ENCODE results near the gene TTLL4. TPM values are rescaled to one million over a fixed set of nuclear protein-coding genes. Genes with fewer than 3 reads are reported as not detected.
"Not testable (repeated sequence)": the region's sequence is repeated elsewhere in the genome, so short reads cannot be mapped to it uniquely, and the experiment has no call there.

The TTLL4 gene
- total RNA-seq, 2 donors from 2014 or later = 9.1 to 31.3 TPM

DNA sequence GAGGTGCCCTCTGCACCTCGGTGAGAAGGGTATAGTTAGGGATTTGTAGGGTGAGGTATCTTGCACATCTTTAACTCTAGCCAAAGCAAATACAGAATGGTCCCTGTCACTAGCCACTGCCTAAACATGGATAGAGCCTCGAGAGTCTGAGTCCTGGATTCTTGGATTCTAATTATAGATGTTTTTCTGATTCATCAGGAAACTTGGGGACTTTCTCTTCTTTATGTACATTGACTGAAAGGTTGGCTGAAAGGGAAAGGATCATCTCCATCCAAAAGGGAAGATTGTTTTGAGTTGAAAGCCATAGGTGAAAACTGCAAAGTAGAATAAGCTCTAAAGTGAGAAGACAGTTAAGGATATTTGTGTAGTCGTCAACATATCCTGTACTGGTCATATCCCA, 30.6 kb upstream of the TTLL4 start:
- 60 to 80% methylated on average over 3 of the region's 3 CpGs for whole genome bisulfite sequencing, 2 donors
- intact Hi-C loops (cut with DNase I) = no loop called here
- H3K4me1 ChIP-seq = no peaks in the 10 kb centered on the region
- no peaks in the 10 kb centered on the region for H3K27me3 ChIP-seq
- no peak overlapping the region for H3K4me3 ChIP-seq
- no peak for TF ChIP-seq POLR2A (IDR thresholded peaks at IDR 0.05)
- DNase-seq (no peak), ATAC-seq (no peak)
- no peaks in the 10 kb centered on the region for H3K9me3 ChIP-seq
- H3K27ac ChIP-seq = no peak overlapping the region
- H3K36me3 ChIP-seq (replicated peaks in 1 of 2; ENCODE audit: insufficient read depth in 1 of 2, low read depth in 2 of 2) = peaks cover 0 to 9% of the 10 kb centered on the region in 2 donors

DNA sequence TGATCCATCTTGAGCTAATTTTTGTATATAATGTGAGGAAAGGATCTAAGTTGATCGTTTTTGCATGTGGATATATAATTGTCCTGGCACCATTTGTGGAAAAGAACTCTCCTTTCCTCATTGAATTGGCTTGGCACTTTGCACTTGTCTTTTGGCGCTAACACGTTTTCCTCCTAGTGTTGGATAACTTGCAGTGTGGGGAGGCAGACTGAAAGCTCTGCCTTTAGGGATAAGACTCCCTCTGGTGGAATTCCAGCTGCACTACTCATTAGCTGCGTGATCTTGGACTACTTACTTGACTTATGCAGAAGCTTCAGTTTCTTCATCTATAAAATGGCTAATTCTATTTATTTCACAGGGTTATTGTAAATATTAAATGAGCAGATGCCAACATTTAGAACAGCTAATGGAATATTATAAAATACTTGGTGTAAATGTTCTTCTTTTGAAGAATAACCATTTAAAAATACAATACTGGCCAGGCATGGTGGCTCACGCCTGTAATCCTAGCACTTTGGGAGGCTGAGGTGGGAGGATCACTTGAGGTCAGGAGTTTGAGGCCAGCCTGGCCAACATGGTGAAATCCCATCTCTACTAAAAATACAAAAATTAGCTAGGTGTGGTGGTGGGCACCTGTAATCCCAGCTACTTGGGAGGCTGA, 23.1 kb upstream of the TTLL4 start:
- peak; percentile 87 for ATAC-seq
- H3K4me1 ChIP-seq; H3K9me3 ChIP-seq; intact Hi-C loops (cut with DNase I); H3K27me3 ChIP-seq; H3K27ac ChIP-seq; H3K4me3 ChIP-seq: not testable (repeated sequence)
- TF ChIP-seq, protein P1, sequence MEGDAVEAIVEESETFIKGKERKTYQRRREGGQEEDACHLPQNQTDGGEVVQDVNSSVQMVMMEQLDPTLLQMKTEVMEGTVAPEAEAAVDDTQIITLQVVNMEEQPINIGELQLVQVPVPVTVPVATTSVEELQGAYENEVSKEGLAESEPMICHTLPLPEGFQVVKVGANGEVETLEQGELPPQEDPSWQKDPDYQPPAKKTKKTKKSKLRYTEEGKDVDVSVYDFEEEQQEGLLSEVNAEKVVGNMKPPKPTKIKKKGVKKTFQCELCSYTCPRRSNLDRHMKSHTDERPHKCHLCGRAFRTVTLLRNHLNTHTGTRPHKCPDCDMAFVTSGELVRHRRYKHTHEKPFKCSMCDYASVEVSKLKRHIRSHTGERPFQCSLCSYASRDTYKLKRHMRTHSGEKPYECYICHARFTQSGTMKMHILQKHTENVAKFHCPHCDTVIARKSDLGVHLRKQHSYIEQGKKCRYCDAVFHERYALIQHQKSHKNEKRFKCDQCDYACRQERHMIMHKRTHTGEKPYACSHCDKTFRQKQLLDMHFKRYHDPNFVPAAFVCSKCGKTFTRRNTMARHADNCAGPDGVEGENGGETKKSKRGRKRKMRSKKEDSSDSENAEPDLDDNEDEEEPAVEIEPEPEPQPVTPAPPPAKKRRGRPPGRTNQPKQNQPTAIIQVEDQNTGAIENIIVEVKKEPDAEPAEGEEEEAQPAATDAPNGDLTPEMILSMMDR (IDR thresholded peaks at IDR 0.05) = peak; percentile 40 to 85 (median 75)
- DNase-seq = peak; percentile 57 to 77 (median 68)
- peaks cover 0 to 15% of the 10 kb centered on the region in 2 donors for H3K36me3 ChIP-seq (replicated peaks in 1 of 2; ENCODE audit: insufficient read depth in 1 of 2, low read depth in 2 of 2)
- WGBS, 2 donors = 18 to 20% methylated on average over 5 of the region's 5 CpGs

DNA sequence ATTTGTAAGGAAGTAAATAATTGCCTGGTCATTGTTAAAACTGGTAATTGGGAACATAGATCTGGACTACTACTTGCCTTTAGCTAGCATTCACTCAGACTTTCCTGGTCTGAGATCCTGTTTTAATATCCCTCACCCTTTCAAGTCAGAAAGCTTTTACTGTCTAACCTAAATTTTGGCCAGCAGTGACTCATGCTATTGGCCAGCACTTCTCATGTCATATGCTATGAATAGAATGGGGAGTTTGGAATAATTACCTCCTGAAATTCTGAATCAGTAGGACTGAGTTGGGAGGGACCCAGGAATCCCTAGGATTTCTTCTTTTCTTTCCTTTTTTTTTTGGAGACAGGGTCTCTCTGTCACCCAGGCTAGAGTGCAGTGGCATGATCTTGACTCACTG, 19.4 kb upstream of the TTLL4 start:
- H3K27ac ChIP-seq = no peak overlapping the region
- TF ChIP-seq, protein P1 (IDR thresholded peaks at IDR 0.05) = no peak
- TF ChIP-seq POLR2A (IDR thresholded peaks at IDR 0.05) = no peak
- no peak overlapping the region for H3K4me3 ChIP-seq
- no peak for DNase-seq
- intact Hi-C loops (cut with DNase I) = no loop called here
- no peak for ATAC-seq
- no peaks in the 10 kb centered on the region for H3K4me1 ChIP-seq
- peaks cover 0 to 23% of the 10 kb centered on the region in 2 donors for H3K36me3 ChIP-seq (replicated peaks in 1 of 2; ENCODE audit: insufficient read depth in 1 of 2, low read depth in 2 of 2)
- no peaks in the 10 kb centered on the region for H3K9me3 ChIP-seq
- no peaks in the 10 kb centered on the region for H3K27me3 ChIP-seq

DNA sequence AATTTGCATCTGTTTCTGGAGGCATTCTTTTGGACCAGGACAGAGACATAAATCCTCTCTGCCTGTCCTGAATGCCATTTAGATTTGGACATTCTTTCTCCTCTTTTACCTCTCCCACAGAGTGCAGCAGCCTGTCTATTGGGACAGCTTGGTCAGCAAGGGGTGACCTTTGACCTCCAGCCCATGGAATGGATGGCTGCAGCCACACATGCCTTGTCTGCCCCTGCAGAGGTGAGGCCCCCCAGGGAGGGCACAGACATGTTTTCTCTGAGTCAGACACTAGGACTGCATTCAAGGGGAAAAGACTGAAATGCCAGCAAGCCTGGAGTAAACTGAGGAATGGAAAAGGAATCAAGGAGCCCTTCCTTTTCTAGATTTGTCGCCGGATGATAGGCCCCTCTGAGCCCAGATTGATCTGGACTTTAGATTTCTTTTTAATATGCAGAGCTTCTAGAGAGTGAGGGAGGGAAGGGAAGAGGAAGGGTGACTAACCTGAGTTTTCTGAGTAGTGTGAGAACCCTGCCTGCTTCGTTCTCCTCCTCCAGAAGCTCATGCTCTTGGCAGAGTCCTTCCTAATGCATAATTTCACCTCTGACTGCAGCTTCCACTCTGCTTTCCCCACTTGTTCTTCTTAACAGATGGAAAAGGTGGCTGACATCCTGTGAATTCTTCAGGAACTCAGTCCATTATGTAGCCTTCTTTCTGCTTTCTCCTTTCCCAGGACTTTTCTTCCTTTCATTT, 16.1 kb upstream of the TTLL4 start:
- Histone ChIP-seq H3K9me3 (no peaks in the 10 kb centered on the region), H3K27ac (no peak overlapping the region)
- WGBS, 2 donors = 90 to 94% methylated on average over 3 of the region's 3 CpGs

DNA sequence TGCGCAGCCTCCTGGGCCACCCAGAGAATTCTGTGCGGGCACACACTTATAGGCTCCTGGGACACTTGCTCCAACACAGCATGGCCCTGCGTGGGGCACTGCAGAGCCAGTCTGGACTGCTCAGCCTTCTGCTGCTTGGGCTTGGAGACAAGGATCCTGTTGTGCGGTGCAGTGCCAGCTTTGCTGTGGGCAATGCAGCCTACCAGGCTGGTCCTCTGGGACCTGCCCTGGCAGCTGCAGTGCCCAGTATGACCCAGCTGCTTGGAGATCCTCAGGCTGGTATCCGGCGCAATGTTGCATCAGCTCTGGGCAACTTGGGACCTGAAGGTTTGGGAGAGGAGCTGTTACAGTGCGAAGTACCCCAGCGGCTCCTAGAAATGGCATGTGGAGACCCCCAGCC, 11.8 kb upstream of the TTLL4 start:
- Histone ChIP-seq H3K27ac (no peak overlapping the region), H3K4me1 (no peaks in the 10 kb centered on the region), H3K27me3 (no peaks in the 10 kb centered on the region), H3K36me3 (replicated peaks in 1 of 2; ENCODE audit: insufficient read depth in 1 of 2, low read depth in 2 of 2) (peaks cover 0 to 3% of the 10 kb centered on the region in 2 donors), H3K9me3 (no peaks in the 10 kb centered on the region), H3K4me3 (no peak overlapping the region)
- ATAC-seq (no peak), DNase-seq (no peak)
- TF ChIP-seq POLR2A (IDR thresholded peaks at IDR 0.05) = no peak
- TF ChIP-seq, protein P1 (IDR thresholded peaks at IDR 0.05) = no peak
- intact Hi-C loops (cut with DNase I) = no loop called here
- 94% methylated on average over 8 of the region's 8 CpGs; no CpG with 5 or more reads in 1 of the 2 donors for WGBS, 2 donors

More for the DNA sequence above, 16.1 kb upstream of the TTLL4 start:
- no peak for DNase-seq
- intact Hi-C loops (cut with DNase I) = no loop called here
- peaks cover 0 to 23% of the 10 kb centered on the region in 2 donors for H3K36me3 ChIP-seq (replicated peaks in 1 of 2; ENCODE audit: insufficient read depth in 1 of 2, low read depth in 2 of 2)
- no peak overlapping the region for H3K4me3 ChIP-seq
- no peaks in the 10 kb centered on the region for H3K4me1 ChIP-seq
- TF ChIP-seq, protein P1 (IDR thresholded peaks at IDR 0.05) = no peak
- no peak for TF ChIP-seq POLR2A (IDR thresholded peaks at IDR 0.05)
- H3K27me3 ChIP-seq = no peaks in the 10 kb centered on the region
- ATAC-seq = no peak

Measured in body of pancreas (tissue), 4 donors.